GM13977 (cell line): ENCODE data around the gene ANKRD9.
"Not testable (repeated sequence)": the region's sequence is repeated elsewhere in the genome, so short reads cannot be mapped to it uniquely, and the experiment has no call there.

Experiments used
- DNase-seq: peaks from one replicate; pipeline ENCODE4 v3.0.0; 2012; ENCODE audit warnings: low spot score
- in situ Hi-C: fragments of 300-500 bp; cut with MboI; formaldehyde crosslinking; loops from one replicate; pipeline ENCODE4 v1.12.0; 2022; ENCODE audit warnings: low sequenced_read_pairs, low pct_unique_long_range_greater_than_20kb, mixed read lengths, inconsistent platforms; ENCODE audit not compliant: unreplicated experiment
- TF ChIP-seq, protein P1 (sequence below): IDR thresholded peaks from 2 replicates; pipeline ENCODE4 v1.5.1; 2012; ENCODE audit warnings: mild to moderate bottlenecking, control low read depth; ENCODE audit not compliant: insufficient read depth; ENCODE audit errors: extremely low read depth, missing control alignments

Gene ANKRD9

DNA sequence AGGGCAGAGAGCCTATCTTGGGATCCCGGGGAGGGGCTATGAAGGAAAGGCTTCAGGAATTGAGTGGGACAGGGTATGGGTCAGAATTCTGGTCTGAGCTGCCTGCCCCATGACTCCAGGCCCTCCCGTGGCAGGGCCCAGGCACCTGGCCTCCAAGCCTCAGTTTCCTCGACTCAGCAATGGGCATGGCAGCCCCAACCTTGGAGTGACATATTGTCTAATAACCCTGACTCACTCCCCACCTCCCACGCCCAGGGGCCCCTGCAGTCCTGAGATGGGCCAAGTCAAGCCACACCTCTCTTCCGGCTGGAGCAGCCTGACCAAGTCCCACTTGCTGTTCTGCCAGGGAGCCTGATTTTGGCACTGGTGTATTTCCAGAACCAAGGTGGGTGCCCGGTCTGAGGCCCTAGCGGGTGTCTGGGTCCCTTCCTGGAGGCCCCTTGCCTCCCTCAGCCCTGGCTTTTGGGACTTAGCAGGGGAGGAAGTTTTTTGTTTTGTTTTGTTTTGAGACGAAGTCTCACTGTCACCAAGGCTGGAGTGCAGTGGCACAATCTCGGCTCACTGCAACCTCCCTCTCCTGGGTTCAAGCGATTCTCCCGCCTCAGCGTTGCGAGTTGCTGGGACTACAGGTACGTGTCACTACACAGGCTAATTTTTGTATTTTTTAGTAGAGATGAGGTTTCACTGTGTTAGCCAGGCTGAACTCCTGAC is 42.6 kb upstream of the ANKRD9 start:
- DNase-seq, result peak; percentile 61
- TF ChIP-seq, protein P1, sequence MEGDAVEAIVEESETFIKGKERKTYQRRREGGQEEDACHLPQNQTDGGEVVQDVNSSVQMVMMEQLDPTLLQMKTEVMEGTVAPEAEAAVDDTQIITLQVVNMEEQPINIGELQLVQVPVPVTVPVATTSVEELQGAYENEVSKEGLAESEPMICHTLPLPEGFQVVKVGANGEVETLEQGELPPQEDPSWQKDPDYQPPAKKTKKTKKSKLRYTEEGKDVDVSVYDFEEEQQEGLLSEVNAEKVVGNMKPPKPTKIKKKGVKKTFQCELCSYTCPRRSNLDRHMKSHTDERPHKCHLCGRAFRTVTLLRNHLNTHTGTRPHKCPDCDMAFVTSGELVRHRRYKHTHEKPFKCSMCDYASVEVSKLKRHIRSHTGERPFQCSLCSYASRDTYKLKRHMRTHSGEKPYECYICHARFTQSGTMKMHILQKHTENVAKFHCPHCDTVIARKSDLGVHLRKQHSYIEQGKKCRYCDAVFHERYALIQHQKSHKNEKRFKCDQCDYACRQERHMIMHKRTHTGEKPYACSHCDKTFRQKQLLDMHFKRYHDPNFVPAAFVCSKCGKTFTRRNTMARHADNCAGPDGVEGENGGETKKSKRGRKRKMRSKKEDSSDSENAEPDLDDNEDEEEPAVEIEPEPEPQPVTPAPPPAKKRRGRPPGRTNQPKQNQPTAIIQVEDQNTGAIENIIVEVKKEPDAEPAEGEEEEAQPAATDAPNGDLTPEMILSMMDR, result no peak
- in situ Hi-C loops, result no loop called here

DNA sequence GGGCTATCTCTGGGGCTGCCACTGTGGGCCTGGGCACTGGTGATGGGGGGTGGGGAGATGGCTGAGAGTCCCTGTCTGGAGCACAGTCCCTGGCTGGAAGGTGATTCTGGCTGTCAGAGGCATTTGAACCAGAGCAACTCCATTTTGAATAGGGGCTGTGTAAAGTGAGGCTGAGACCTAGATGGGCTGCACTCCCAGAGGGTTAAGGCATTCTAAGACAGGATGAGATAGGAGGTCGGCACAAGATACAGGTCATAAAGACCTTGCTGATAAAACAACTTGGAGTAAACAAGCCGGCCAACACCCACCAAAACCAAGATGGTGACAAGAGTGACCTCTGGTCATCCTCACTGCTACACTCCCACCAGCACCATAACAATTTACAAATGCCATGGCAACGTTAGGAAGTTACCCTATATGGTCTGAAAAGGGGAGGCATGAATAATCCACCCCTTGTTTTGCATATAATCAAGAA is 41.4 kb upstream of the ANKRD9 start:
- in situ Hi-C loops, DNase-seq: not testable (repeated sequence)

DNA sequence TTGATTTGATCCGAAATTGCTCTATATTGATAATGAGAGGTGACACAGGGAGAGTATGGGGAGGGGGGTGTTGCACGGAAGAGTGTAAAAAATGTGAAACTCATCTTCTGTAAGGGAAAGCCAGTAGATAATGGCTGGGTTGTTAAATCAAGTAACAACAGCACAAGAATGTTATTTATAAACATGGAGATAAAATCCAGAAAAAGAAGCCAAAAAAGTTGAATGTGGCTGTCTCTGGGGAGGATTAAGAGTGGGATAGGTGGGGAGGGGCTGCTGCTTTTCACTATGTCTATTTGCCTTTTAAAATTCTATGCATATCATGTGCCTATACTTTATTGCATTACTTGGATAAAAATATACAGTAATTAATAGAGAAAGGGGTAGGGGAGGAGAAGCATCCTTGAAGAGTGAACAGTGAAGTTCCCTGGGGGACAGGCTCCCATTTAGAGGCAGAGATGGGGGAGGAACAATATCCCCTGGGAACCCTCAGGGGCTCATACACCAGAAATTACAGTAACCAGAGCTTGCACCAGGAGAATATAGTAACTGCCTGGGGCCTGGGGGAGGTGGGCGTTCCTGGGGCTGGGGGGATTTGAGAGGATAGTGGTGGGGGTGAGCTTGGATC is 39.2 kb upstream of the ANKRD9 start:
- no peak for DNase-seq
- TF ChIP-seq, protein P1, result no peak
- in situ Hi-C loops, result no loop called here

DNA sequence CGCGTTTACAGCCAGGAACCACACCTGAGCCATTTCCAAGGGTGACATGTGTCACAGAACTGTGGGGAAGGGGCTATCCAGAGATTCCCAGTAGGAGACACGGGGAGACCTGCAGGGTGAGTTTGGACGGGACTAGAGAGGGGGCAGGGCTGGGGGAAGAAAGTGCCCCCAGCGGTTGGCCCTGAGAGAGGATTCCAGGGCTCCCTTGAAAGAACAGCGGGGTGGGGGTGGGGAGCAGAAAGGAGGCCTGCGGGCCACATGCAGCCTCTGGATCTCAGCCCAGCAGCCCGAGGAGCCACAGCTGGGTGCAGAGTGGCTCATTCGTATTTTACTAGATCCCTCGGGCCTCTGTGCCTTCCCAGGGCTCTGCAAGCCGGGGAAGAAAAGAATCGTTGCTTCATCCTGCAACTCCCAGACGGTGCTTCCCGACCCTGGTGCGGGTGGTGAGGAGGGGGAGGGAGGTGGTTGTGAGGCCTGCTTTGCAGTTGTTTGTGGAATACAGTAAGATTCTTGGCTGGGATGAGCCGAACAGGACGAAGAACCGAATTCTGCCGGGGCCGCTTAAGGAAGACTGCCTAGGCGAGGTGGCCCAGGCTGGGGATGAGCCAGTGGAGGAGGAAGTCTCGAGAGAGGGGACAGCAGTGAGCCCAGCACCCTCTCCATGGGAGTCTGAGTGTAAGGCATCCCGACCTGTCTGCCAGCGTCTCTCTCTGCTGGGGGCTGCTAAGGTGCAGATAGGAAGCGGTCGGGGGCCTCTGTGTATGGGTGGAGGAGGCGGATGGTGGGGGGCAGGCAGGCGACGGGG is 36.1 kb upstream of the ANKRD9 start:
- TF ChIP-seq, protein P1, result no peak
- in situ Hi-C loops, result no loop called here
- no peak for DNase-seq

DNA sequence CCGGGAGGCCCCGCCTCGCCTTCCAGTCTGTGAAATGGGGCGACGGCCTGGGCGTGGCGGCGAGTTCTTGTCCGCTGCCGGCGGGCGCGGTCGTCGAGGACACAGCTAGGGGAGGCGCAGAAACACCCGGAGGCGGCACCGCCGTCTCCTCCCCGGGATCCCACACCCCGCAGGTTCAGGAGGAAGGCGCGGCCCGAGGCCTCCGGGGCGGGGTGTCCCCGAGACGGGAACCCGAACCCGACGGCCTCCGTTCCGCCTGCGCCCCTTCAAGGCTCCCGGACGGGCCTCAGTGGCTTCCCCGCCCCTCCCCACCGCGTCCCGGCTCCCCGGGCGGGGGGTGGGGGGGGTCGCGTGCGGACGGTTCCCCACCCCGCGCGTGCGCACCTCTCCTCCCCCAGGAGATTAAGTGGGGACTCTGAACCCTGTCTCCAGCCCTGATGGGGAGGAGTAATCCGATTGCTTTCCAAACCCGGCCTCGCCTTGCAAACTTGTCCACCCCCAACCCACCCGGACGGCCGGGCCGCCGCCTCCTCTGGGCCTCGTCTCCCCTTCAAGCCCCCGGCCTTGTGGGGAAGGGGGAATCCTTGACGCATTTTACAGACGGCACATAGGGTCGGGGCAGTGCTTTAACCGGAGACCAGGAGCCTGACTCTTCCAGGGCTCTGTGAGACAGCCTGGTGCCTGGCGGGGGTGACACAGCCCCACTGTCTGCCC is 35.3 kb upstream of the ANKRD9 start:
- peak; percentile 54 for DNase-seq
- TF ChIP-seq, protein P1, result no peak
- in situ Hi-C loops, result no loop called here

DNA sequence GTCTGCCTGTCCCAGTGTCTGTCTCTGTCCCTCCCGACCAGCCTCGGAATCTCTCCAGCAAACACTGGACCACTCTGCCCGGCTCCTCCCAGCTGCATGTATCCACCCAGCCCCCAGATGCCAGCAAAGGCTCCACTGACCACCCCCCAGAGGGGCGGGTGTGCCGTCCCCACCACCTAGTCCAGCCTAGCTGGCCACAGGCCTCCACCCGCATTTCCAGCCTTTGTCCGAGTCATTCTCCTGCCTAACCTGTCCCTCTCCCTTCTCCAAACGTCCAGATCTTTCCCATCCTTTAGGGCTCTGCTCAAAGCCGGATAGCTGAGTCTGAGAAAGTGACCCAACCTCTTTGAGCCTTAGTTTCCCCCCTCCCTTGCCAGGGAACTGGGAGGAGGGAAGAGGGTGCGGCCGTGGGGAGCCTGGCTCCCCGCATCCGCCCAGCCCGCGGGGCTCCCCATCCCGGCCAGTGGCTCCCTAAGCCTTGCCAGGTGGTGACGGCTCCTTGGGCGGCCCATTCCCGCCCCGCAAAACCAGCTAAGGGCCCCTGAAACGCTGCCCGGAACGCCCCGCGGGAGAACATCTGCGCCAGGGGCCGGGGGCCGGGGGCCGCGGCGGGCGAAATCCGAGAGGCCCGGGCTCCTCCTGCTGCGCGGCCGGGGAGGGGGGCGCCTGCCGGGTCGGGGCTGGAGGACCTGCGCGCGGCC is 34.6 kb upstream of the ANKRD9 start:
- TF ChIP-seq, protein P1, result no peak
- no peak for DNase-seq
- in situ Hi-C loops, result no loop called here
